GM12874 (cell line): ENCODE measurements around the gene GALNTL6.

Source experiments
- CTCF ChIP-seq: IDR thresholded peaks from 2 replicates; pipeline ENCODE4 v1.5.1; 2011; ENCODE audit warnings: low read depth, mild to moderate bottlenecking, control low read depth, low read length, moderate library complexity; ENCODE audit not compliant: insufficient read depth

Gene GALNTL6

GRCh38 chr4:171846893-171847292, 33.7 kb downstream of the GALNTL6 start:
- TF ChIP-seq CTCF, result no peak

GRCh38 chr4:171847751-171848150, 34.5 kb downstream of the GALNTL6 start:
- no peak for TF ChIP-seq CTCF

- TF ChIP-seq CTCF, result no peak
These were observed 36.5 kb downstream of the GALNTL6 start for GRCh38 chr4:171849686-171850222.

DNA sequence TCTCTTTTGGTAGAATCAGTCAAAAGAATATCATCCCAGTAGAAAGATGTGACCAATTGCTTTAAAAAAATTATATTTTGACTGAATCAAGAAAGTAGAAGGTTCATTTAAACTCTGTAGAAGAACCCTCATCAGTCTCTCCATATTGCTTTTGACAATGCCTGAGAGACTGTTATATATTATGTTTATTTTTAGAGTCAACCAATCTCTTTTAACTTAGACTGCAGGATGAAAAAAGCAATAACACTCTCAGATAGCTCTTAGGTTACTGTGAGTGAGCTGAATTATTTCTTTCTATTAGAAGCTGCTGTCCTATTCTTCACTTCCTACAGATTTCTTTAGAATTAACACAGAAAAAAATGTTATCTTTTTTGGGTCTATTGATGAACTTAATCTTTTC, 38.1 kb downstream of the GALNTL6 start:
- no peak for TF ChIP-seq CTCF

DNA sequence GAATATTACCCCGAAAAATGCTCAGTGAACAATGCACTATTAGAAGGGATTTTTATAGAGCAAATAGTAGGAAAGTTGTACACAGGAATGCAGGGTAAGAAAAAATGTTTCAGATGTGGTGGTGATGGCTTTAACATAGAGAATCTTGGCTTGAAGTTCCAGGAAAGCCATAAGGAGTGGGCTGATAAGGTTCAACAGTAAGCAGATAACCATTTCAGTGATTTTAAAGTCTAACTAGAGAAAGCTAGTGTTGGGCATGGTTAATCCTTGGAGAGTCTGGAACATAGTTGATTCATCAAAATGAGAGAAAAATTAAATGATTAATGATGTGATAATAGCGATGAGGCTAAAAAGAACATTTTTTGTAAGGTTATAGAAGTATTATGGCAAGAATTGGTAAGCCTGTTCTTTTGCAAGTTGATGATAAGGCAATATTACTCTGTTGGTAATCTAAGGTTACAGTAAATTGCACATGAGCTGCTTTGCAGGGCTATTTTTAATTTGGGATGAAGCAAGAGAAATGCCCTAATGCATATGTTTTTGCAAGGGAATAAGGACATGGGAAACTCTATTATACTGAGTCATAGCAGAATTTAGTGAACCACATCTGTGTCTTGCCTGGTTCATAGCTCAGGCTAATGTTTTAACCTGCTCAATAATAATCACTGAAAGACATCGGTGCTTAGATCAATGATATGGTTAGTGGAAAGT, 44.3 kb downstream of the GALNTL6 start:
- TF ChIP-seq CTCF, result no peak

- TF ChIP-seq CTCF, result no peak
These were observed 62.1 kb downstream of the GALNTL6 start for GRCh38 chr4:171875291-171875690.

- TF ChIP-seq CTCF, result no peak
These were observed 63.4 kb downstream of the GALNTL6 start for GRCh38 chr4:171876636-171877035.
